ENCODE data around the gene CRK.

Gene CRK

GRCh38 chr17:1481736-1482135, 25.7 kb upstream of the CRK start:
- TF ChIP-seq SIN3A (IDR thresholded peaks at IDR 0.05; ENCODE audit: borderline replicate concordance, insufficient read depth, low read length) (no peak), POLR2AphosphoS5 (IDR thresholded peaks at IDR 0.05; ENCODE audit: low read depth, low read length) (no peak), REST (IDR thresholded peaks at IDR 0.05; ENCODE audit: insufficient read depth in 1 of 2, low read depth in 2 of 2, low read length in 2 of 2) (no peak), FOXP2 (optimal IDR thresholded peaks at IDR 0.05; ENCODE audit: borderline replicate concordance, extremely low read depth, extremely low read length, insufficient read depth) (no peak), TAF1 (IDR thresholded peaks at IDR 0.05; ENCODE audit: borderline replicate concordance, insufficient read depth, low read length) (no peak)

- TF ChIP-seq TAF1 (IDR thresholded peaks at IDR 0.05; ENCODE audit: borderline replicate concordance, insufficient read depth, low read length) (no peak), REST (IDR thresholded peaks at IDR 0.05; ENCODE audit: insufficient read depth in 1 of 2, low read depth in 2 of 2, low read length in 2 of 2) (no peak), SIN3A (IDR thresholded peaks at IDR 0.05; ENCODE audit: borderline replicate concordance, insufficient read depth, low read length) (no peak), FOXP2 (optimal IDR thresholded peaks at IDR 0.05; ENCODE audit: borderline replicate concordance, extremely low read depth, extremely low read length, insufficient read depth) (no peak), POLR2AphosphoS5 (IDR thresholded peaks at IDR 0.05; ENCODE audit: low read depth, low read length) (no peak)
Measured at GRCh38 chr17:1480747-1481465, 24.9 kb upstream of the CRK start.

- TF ChIP-seq FOXP2 (optimal IDR thresholded peaks at IDR 0.05; ENCODE audit: borderline replicate concordance, extremely low read depth, extremely low read length, insufficient read depth) (no peak), TAF1 (IDR thresholded peaks at IDR 0.05; ENCODE audit: borderline replicate concordance, insufficient read depth, low read length) (no peak), POLR2AphosphoS5 (IDR thresholded peaks at IDR 0.05; ENCODE audit: low read depth, low read length) (no peak), REST (IDR thresholded peaks at IDR 0.05; ENCODE audit: insufficient read depth in 1 of 2, low read depth in 2 of 2, low read length in 2 of 2) (no peak), SIN3A (IDR thresholded peaks at IDR 0.05; ENCODE audit: borderline replicate concordance, insufficient read depth, low read length) (no peak)
Measured at GRCh38 chr17:1478418-1478817, 22.4 kb upstream of the CRK start.

- TF ChIP-seq REST (IDR thresholded peaks at IDR 0.05; ENCODE audit: insufficient read depth in 1 of 2, low read depth in 2 of 2, low read length in 2 of 2): no peak
- TF ChIP-seq POLR2AphosphoS5 (IDR thresholded peaks at IDR 0.05; ENCODE audit: low read depth, low read length): no peak
- TF ChIP-seq FOXP2 (optimal IDR thresholded peaks at IDR 0.05; ENCODE audit: borderline replicate concordance, extremely low read depth, extremely low read length, insufficient read depth): no peak
- TF ChIP-seq SIN3A (IDR thresholded peaks at IDR 0.05; ENCODE audit: borderline replicate concordance, insufficient read depth, low read length): no peak
Measured at GRCh38 chr17:1475321-1475854, 19.4 kb upstream of the CRK start.
